Measurements from ENCODE around the gene SNTG2.

GRCh38 chr2:1360144-1360543, 409.5 kb downstream of the SNTG2 start:
- no peak for TF ChIP-seq POLR2A (IDR thresholded peaks at IDR 0.05)
- TF ChIP-seq, protein P1, sequence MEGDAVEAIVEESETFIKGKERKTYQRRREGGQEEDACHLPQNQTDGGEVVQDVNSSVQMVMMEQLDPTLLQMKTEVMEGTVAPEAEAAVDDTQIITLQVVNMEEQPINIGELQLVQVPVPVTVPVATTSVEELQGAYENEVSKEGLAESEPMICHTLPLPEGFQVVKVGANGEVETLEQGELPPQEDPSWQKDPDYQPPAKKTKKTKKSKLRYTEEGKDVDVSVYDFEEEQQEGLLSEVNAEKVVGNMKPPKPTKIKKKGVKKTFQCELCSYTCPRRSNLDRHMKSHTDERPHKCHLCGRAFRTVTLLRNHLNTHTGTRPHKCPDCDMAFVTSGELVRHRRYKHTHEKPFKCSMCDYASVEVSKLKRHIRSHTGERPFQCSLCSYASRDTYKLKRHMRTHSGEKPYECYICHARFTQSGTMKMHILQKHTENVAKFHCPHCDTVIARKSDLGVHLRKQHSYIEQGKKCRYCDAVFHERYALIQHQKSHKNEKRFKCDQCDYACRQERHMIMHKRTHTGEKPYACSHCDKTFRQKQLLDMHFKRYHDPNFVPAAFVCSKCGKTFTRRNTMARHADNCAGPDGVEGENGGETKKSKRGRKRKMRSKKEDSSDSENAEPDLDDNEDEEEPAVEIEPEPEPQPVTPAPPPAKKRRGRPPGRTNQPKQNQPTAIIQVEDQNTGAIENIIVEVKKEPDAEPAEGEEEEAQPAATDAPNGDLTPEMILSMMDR (IDR thresholded peaks at IDR 0.05): no peak
